Endometrial microvascular endothelial cells (primary cell): Measurements from ENCODE around the gene NPTXR. TPM values are rescaled to one million over a fixed set of nuclear protein-coding genes. Genes with fewer than 3 reads are reported as not detected.
"Not testable (repeated sequence)": the region's sequence is repeated elsewhere in the genome, so short reads cannot be mapped to it uniquely, and the experiment has no call there.

Source experiments
- in situ Hi-C: cut with HindIII; loops from 2 replicates; pipeline ENCODE4 v1.10.0; 2017; ENCODE audit warnings: low sequenced_read_pairs, low pct_unique_long_range_greater_than_20kb; ENCODE audit errors: inconsistent ontology term
- total RNA-seq: library from RNA; depleted of rRNA; stranded (reverse); fragments of >200 nt; gene quantifications from one replicate; pipeline ENCODE4 v1.2.3, GENCODE V29; 2015; ENCODE audit errors: inconsistent ontology term

Gene NPTXR
- total RNA-seq, 1 donor from 2014 or later = under 0.01 TPM

GRCh38 chr22:38859581-38860282, 15.9 kb upstream of the NPTXR start:
- in situ Hi-C loops = no loop called here

GRCh38 chr22:38858492-38858891, 14.7 kb upstream of the NPTXR start:
- in situ Hi-C loops = no loop called here

GRCh38 chr22:38854476-38854875, 10.6 kb upstream of the NPTXR start:
- in situ Hi-C loops = not testable (repeated sequence)

- in situ Hi-C loops = not testable (repeated sequence)
Observed at GRCh38 chr22:38853883-38854282, 10.1 kb upstream of the NPTXR start.

- in situ Hi-C loops = no loop called here
Observed at GRCh38 chr22:38853196-38853651, 9.4 kb upstream of the NPTXR start.

GRCh38 chr22:38852522-38852921, 8.7 kb upstream of the NPTXR start:
- in situ Hi-C loops = no loop called here

GRCh38 chr22:38850941-38851849, 7.4 kb upstream of the NPTXR start:
- in situ Hi-C loops = no loop called here

GRCh38 chr22:38850399-38850798, 6.6 kb upstream of the NPTXR start:
- in situ Hi-C loops = no loop called here

GRCh38 chr22:38849811-38850210, 6.0 kb upstream of the NPTXR start:
- in situ Hi-C loops = no loop called here

- in situ Hi-C loops = no loop called here
Observed at GRCh38 chr22:38846412-38846811, 2.6 kb upstream of the NPTXR start.

- in situ Hi-C loops = no loop called here
Observed at GRCh38 chr22:38845004-38845740, 1.3 kb upstream of the NPTXR start.

- in situ Hi-C loops = no loop called here
Observed at GRCh38 chr22:38844315-38845003, 631 bp upstream of the NPTXR start.

GRCh38 chr22:38843201-38843656, 599 bp downstream of the NPTXR start:
- in situ Hi-C loops = no loop called here

- in situ Hi-C loops = no loop called here
Observed at GRCh38 chr22:38842512-38843200, 1.2 kb downstream of the NPTXR start.

GRCh38 chr22:38841635-38842034, 2.2 kb downstream of the NPTXR start:
- in situ Hi-C loops = no loop called here

- in situ Hi-C loops = no loop called here
Observed at GRCh38 chr22:38841211-38841610, 2.6 kb downstream of the NPTXR start.

- in situ Hi-C loops = no loop called here
Observed at GRCh38 chr22:38840129-38840528, 3.7 kb downstream of the NPTXR start.

- in situ Hi-C loops = no loop called here
Observed at GRCh38 chr22:38839686-38840085, 4.1 kb downstream of the NPTXR start.
